GM12891 (cell line): ENCODE results near the gene MUTYH.

Experiments
- PAX5 ChIP-seq: IDR thresholded peaks from 2 replicates; pipeline ENCODE4 v1.6.1; 2011; ENCODE audit warnings: low read length, moderate library complexity, mild to moderate bottlenecking; ENCODE audit not compliant: insufficient read depth, severe bottlenecking
- POLR2A ChIP-seq: IDR thresholded peaks from 2 replicates; pipeline ENCODE4 v1.6.1; 2011; ENCODE audit warnings: low read depth, low read length, control low read depth
- POLR2AphosphoS5 ChIP-seq: IDR thresholded peaks from 2 replicates; pipeline ENCODE4 v1.6.1; 2011; ENCODE audit warnings: low read depth, low read length, control low read depth
- TAF1 ChIP-seq: IDR thresholded peaks from 2 replicates; pipeline ENCODE4 v1.6.1; 2011; ENCODE audit warnings: low read depth, low read length, control low read depth

DNA sequence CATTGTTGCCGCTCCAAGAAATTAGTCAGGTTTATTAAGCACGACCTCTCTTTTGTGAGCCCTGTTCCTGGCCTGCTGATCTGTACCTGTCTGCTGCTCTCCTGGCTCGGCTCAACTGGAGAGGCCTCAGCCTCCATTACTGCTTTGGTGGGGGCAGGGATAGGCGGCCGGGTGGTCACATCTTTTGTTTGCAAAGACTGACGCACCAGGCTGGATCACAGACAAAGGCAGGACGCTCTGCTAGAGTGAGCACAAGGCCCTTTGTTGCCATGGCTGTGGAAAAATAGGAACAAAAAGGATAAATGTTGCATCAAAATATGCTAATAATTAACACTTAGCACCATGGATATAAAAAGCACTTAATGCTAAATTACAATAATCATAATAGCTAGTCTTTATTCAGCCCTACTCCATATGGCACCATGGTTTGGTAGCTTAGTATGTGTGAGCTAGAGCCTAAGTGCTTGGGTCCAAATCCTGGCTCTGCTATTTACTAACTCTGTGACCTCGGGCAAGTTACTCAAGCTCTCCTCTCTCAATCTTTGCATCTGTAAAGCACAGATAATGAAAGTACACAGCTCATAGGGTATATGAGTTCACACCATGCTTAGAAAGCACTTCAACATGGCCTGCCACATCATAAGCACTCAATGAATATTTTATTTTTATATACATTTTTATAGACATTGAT is 42.4 kb downstream of the MUTYH start:
- TF ChIP-seq POLR2AphosphoS5 (no peak), POLR2A (no peak), TAF1 (no peak), PAX5 (no peak)
